ENCODE measurements around the gene FAM118A.

Gene FAM118A

DNA sequence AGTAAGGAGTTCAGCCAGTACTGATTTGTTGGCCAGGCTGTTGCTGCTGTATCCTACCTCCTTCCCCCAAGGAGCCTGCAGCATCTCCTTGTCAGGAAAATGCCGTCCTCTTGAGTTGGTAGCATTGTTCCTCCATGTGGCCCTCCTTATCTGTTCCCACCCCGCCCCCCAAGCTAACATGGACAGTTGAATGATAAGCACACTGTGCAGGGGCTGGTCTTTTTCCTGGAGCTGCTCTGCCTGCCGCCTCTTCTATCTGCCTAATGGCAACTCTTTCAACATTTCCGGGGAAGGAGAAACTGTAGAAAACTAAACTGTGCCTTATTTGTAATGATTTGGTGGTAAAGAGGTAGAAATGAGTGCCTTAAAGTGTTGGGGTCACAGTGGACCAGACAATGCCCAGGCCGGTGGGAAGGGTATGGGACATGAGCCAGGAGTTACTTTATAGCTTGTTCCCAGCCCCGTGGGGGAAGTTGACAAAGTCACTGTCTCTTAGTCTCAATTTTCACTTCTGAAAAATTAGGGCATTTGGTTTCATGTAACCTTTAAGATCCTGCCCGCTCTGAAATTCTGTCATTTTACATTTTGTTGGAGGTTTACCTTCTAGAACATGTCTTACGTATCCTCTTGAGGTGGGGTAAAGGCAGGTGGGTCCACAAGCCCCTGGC is 4.5 kb downstream of the FAM118A start:
- TF ChIP-seq EZH2phosphoT487 (IDR thresholded peaks at IDR 0.05; ENCODE audit: borderline replicate concordance): no peak
- TF ChIP-seq, protein P1, sequence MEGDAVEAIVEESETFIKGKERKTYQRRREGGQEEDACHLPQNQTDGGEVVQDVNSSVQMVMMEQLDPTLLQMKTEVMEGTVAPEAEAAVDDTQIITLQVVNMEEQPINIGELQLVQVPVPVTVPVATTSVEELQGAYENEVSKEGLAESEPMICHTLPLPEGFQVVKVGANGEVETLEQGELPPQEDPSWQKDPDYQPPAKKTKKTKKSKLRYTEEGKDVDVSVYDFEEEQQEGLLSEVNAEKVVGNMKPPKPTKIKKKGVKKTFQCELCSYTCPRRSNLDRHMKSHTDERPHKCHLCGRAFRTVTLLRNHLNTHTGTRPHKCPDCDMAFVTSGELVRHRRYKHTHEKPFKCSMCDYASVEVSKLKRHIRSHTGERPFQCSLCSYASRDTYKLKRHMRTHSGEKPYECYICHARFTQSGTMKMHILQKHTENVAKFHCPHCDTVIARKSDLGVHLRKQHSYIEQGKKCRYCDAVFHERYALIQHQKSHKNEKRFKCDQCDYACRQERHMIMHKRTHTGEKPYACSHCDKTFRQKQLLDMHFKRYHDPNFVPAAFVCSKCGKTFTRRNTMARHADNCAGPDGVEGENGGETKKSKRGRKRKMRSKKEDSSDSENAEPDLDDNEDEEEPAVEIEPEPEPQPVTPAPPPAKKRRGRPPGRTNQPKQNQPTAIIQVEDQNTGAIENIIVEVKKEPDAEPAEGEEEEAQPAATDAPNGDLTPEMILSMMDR (conservative IDR thresholded peaks at IDR 0.05; ENCODE audit: low read length): no peak
- Histone ChIP-seq H3K9ac (ENCODE audit: low read depth, low read length, poor library complexity, severe bottlenecking) (no peak overlapping the region), H3K4me2 (ENCODE audit: low read depth, low read length, poor library complexity, severe bottlenecking) (peak overlapping the region; percentile 28), H3K4me3 (ENCODE audit: low read length, poor library complexity, severe bottlenecking) (no peak overlapping the region), H3K27me3 (ENCODE audit: insufficient read depth, low read length, poor library complexity, severe bottlenecking) (no peaks in the 10 kb centered on the region), H3K9me2 (replicated peaks; ENCODE audit: low read depth, low read length) (no peaks in the 10 kb centered on the region), H3K9me3 (ENCODE audit: insufficient read depth, low read depth, low read length) (no peaks in the 10 kb centered on the region), H4K20me1 (ENCODE audit: insufficient read depth, low read length, poor library complexity, severe bottlenecking) (peaks cover 36% of the 10 kb centered on the region), H3K79me2 (ENCODE audit: insufficient read depth, low read length) (peaks cover 66% of the 10 kb centered on the region), H2AFZ (ENCODE audit: low read length) (no peak overlapping the region), H3K4me1 (ENCODE audit: insufficient read depth, low read length, poor library complexity, severe bottlenecking) (peaks cover 46% of the 10 kb centered on the region), H3F3A (ENCODE audit: low read depth) (no peaks in the 10 kb centered on the region), H3K36me3 (ENCODE audit: insufficient read depth, low read length) (no peaks in the 10 kb centered on the region)

DNA sequence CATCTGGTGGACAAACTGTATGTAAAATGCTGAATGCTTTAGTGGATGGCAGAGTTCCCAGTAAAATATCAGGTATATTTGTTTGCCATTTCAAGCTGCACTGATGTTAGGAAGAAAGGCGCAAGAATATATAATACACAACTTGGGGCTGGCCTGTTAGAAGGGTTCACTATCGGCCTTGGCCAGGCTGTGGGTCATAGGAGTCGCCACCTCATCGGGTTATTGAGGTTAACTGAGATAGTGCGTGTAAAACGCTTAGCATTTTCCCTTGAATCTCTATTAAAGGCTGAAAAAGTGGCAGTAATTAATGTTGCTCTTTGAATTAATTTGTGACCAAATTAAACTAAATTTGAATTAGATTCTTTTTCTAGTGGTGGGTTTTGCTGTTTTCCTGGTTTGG is 5.1 kb downstream of the FAM118A start:
- no peaks in the 10 kb centered on the region for H3K36me3 ChIP-seq (ENCODE audit: insufficient read depth, low read length)
- no peaks in the 10 kb centered on the region for H3F3A ChIP-seq (ENCODE audit: low read depth)
- no peaks in the 10 kb centered on the region for H3K27me3 ChIP-seq (ENCODE audit: insufficient read depth, low read length, poor library complexity, severe bottlenecking)
- peak overlapping the region; percentile 28 for H3K4me2 ChIP-seq (ENCODE audit: low read depth, low read length, poor library complexity, severe bottlenecking)
- no peak overlapping the region for H3K4me3 ChIP-seq (ENCODE audit: low read length, poor library complexity, severe bottlenecking)
- peaks cover 72% of the 10 kb centered on the region for H3K79me2 ChIP-seq (ENCODE audit: insufficient read depth, low read length)
- no peak overlapping the region for H2AFZ ChIP-seq (ENCODE audit: low read length)
- no peaks in the 10 kb centered on the region for H3K9me3 ChIP-seq (ENCODE audit: insufficient read depth, low read depth, low read length)
- H3K9ac ChIP-seq (ENCODE audit: low read depth, low read length, poor library complexity, severe bottlenecking): no peak overlapping the region
- H3K4me1 ChIP-seq (ENCODE audit: insufficient read depth, low read length, poor library complexity, severe bottlenecking): peaks cover 49% of the 10 kb centered on the region
- TF ChIP-seq, protein P1 (conservative IDR thresholded peaks at IDR 0.05; ENCODE audit: low read length): no peak
- no peak for TF ChIP-seq EZH2phosphoT487 (IDR thresholded peaks at IDR 0.05; ENCODE audit: borderline replicate concordance)
- H3K9me2 ChIP-seq (replicated peaks; ENCODE audit: low read depth, low read length): no peaks in the 10 kb centered on the region
- peaks cover 40% of the 10 kb centered on the region for H4K20me1 ChIP-seq (ENCODE audit: insufficient read depth, low read length, poor library complexity, severe bottlenecking)

DNA sequence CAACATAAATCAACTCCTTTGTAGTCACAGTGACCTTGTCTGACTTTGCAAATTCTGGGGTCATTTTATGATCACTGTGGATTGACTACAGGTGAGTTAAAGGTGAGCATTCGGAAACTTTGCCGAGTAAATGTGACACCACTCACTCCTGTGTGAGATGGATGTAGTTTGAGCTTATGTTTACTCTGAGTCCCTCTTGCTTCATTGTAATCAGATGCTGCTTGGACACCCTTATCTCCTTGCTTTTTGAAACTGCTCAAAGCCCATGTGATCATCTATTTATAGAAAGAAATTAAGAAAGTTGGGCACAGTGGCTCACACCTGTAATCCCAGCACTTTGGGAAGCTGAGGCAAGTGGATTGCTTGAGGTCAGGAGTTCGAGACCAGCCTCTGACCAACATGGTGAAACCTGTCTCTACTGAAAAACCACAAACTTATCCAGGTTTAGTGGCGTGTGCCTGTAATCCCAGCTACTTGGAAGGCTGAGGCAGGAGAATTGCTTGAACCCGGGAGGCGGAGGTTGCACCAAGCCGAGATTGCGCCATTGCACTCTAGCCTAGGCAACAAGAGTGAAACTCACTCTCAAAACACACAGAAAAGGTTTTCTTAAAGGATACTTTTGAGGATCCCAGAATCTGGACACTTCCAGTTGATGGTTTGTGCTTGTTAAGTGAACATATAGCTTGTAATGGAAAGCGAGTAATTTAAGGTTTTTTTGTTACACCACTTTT is 7.2 kb downstream of the FAM118A start:
- H3K36me3 ChIP-seq (ENCODE audit: insufficient read depth, low read length): no peaks in the 10 kb centered on the region
- H3K4me3 ChIP-seq (ENCODE audit: low read length, poor library complexity, severe bottlenecking): no peak overlapping the region
- no peak overlapping the region for H2AFZ ChIP-seq (ENCODE audit: low read length)
- H4K20me1 ChIP-seq (ENCODE audit: insufficient read depth, low read length, poor library complexity, severe bottlenecking): peaks cover 28% of the 10 kb centered on the region
- H3K4me2 ChIP-seq (ENCODE audit: low read depth, low read length, poor library complexity, severe bottlenecking): no peak overlapping the region
- H3K9me3 ChIP-seq (ENCODE audit: insufficient read depth, low read depth, low read length): no peaks in the 10 kb centered on the region
- H3K9me2 ChIP-seq (replicated peaks; ENCODE audit: low read depth, low read length): no peaks in the 10 kb centered on the region
- no peaks in the 10 kb centered on the region for H3K27me3 ChIP-seq (ENCODE audit: insufficient read depth, low read length, poor library complexity, severe bottlenecking)
- H3K79me2 ChIP-seq (ENCODE audit: insufficient read depth, low read length): peaks cover 70% of the 10 kb centered on the region
- no peak overlapping the region for H3K9ac ChIP-seq (ENCODE audit: low read depth, low read length, poor library complexity, severe bottlenecking)
- H3K4me1 ChIP-seq (ENCODE audit: insufficient read depth, low read length, poor library complexity, severe bottlenecking): peaks cover 33% of the 10 kb centered on the region
- no peaks in the 10 kb centered on the region for H3F3A ChIP-seq (ENCODE audit: low read depth)
- TF ChIP-seq, protein P1 (conservative IDR thresholded peaks at IDR 0.05; ENCODE audit: low read length): no peak
- TF ChIP-seq EZH2phosphoT487 (IDR thresholded peaks at IDR 0.05; ENCODE audit: borderline replicate concordance): no peak
